ENCODE data around the gene SPEM2. TPM values are rescaled to one million over a fixed set of nuclear protein-coding genes. Genes with fewer than 3 reads are reported as not detected.

Gene SPEM2
- total RNA-seq, 1 experiment from 2014 or later = 0.24 TPM

DNA sequence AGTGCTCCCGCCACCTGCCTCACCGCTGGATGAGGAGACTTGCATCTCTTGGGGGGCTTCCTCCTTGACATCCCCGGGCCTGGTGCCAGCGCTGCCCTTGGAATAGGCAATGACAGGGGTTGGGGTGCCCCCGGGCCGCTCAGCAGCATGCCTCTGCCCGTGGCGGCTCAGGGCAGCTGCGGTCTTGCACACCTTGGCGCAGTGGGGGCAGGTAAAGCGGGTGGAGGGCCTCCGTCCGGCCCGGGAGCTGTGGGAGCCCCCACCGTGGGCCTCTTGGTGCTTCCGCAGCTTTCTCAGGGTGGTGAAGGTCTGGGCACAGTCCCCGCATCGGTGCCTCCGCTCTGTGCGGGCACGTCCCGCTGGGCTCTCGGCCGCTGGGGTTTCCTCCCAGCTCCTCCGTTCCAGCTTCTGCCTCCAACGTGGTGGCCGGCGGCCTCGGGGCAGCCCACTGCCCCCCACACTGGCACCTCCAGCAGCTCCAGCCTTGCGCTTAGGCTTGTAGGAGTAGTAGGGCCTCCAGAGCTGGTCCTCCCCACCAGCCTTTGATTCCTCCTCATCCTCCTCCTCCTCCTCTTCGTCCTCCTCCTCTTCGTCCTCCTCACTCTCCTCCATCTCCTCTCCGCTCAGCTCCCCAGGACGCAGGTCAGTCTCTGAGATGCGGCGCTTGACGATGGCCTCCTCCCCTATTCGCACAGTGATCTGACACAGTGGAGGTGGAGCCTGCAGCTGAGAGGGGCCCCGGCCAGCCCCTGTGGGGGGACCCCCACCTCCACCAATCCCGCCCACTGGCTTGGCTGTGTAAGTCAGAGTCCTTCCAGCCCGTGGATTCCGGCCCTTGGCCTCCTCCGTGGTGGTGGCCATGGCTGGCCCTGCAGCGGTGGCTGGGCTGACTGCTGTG lies 37.3 kb downstream of the SPEM2 start:
- peaks cover 12% of the 10 kb centered on the region for H3K36me3 ChIP-seq (ENCODE audit: insufficient read depth, low read length, poor library complexity, severe bottlenecking)
- no peaks in the 10 kb centered on the region for H3K27me3 ChIP-seq (replicated peaks; ENCODE audit: insufficient read depth, low read depth, low read length, poor library complexity)
- no peak overlapping the region for H3K4me3 ChIP-seq (ENCODE audit: low read depth, low read length, poor library complexity, severe bottlenecking)
- no peaks in the 10 kb centered on the region for H3K4me1 ChIP-seq (ENCODE audit: insufficient read depth, low read length, poor library complexity, severe bottlenecking)
- ChIA-PET CTCF (no interaction called here), POLR2A (ENCODE audit: low non-redundant PET) (no interaction called here)
- intact Hi-C loops (cut with micrococcal nuclease; ENCODE audit: unreplicated experiment) = no loop called here
- no TSS peak for BruUV-seq (replicated peaks)
- H3K27ac ChIP-seq (ENCODE audit: low read depth, low read length, poor library complexity, severe bottlenecking) = no peak overlapping the region
- no peak for TF ChIP-seq EZH2 (IDR thresholded peaks at IDR 0.05; ENCODE audit: borderline replicate concordance, low read depth, low read length, poor library complexity, severe bottlenecking)
- TF ChIP-seq, protein P1, sequence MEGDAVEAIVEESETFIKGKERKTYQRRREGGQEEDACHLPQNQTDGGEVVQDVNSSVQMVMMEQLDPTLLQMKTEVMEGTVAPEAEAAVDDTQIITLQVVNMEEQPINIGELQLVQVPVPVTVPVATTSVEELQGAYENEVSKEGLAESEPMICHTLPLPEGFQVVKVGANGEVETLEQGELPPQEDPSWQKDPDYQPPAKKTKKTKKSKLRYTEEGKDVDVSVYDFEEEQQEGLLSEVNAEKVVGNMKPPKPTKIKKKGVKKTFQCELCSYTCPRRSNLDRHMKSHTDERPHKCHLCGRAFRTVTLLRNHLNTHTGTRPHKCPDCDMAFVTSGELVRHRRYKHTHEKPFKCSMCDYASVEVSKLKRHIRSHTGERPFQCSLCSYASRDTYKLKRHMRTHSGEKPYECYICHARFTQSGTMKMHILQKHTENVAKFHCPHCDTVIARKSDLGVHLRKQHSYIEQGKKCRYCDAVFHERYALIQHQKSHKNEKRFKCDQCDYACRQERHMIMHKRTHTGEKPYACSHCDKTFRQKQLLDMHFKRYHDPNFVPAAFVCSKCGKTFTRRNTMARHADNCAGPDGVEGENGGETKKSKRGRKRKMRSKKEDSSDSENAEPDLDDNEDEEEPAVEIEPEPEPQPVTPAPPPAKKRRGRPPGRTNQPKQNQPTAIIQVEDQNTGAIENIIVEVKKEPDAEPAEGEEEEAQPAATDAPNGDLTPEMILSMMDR (conservative IDR thresholded peaks at IDR 0.05; ENCODE audit: low read depth, low read length) = no peak
- DNase-seq (ENCODE audit: low spot score) = no peak
- H3K9me3 ChIP-seq (ENCODE audit: low read depth, low read length, poor library complexity, severe bottlenecking) = no peaks in the 10 kb centered on the region

DNA sequence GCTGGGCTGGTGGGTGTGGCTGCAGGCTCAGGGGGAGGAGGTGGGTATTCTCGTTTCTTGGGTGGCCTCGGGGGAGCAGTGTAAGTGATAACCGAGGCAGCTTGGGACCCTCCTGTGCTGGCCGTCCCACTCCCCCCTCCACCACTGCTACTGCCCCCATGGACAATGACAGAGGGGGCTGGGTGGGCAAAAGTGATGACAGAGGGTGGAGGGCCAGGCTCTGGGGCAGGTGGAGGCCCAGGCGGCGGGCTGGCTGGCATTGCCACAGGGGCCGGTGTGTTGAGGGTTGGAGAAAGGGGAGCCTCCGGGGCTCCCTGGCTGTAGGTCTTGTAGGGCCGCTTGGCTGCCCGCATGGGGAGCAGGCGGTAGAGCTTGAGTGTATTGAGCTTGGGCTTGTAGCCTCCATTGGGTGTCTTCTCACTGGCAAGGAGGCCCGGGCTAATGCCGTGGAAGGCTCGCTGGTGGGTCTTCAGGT lies 38.0 kb downstream of the SPEM2 start:
- BruUV-seq (replicated peaks) = no TSS peak
- ChIA-PET CTCF (no interaction called here), POLR2A (ENCODE audit: low non-redundant PET) (no interaction called here)
- Histone ChIP-seq H3K27ac (ENCODE audit: low read depth, low read length, poor library complexity, severe bottlenecking) (no peak overlapping the region), H3K4me3 (ENCODE audit: low read depth, low read length, poor library complexity, severe bottlenecking) (no peak overlapping the region), H3K4me1 (ENCODE audit: insufficient read depth, low read length, poor library complexity, severe bottlenecking) (no peaks in the 10 kb centered on the region), H3K9me3 (ENCODE audit: low read depth, low read length, poor library complexity, severe bottlenecking) (no peaks in the 10 kb centered on the region), H3K27me3 (replicated peaks; ENCODE audit: insufficient read depth, low read depth, low read length, poor library complexity) (no peaks in the 10 kb centered on the region), H3K36me3 (ENCODE audit: insufficient read depth, low read length, poor library complexity, severe bottlenecking) (peaks cover 12% of the 10 kb centered on the region)
- intact Hi-C loops (cut with micrococcal nuclease; ENCODE audit: unreplicated experiment) = no loop called here
- DNase-seq (ENCODE audit: low spot score) = no peak
- no peak for TF ChIP-seq EZH2 (IDR thresholded peaks at IDR 0.05; ENCODE audit: borderline replicate concordance, low read depth, low read length, poor library complexity, severe bottlenecking)
- TF ChIP-seq, protein P1 (conservative IDR thresholded peaks at IDR 0.05; ENCODE audit: low read depth, low read length) = no peak

DNA sequence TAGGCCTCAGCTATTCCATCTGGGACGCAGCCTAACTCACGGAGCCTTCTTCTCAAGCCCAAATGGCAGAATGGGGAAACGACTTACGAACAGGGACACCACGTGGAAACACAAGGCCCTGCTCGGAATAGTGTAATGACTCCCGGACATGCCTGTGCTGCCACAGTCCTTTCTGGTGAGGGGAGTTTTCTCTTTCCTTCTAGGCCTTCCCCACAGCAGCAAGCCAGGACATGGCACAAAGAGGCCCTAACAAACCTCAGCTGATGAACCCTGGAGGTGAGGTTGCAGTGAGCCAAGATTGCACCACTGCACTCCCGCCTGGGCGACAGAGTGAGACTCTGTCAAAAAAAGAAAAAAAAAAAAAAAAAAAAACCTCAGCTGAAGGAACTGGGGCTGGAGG lies 38.7 kb downstream of the SPEM2 start:
- POLR2A ChIA-PET (ENCODE audit: low non-redundant PET) = interaction anchor here (0.6 to 0.7 kb wide), 3 partner anchors 9 to 26 kb away, joined by 5 to 10 read pairs (median 9); partner anchors contain the start of gene ZBTB4

More for the DNA sequence above, 38.7 kb downstream of the SPEM2 start:
- CTCF ChIA-PET = no interaction called here
- Histone ChIP-seq H3K27me3 (replicated peaks; ENCODE audit: insufficient read depth, low read depth, low read length, poor library complexity) (no peaks in the 10 kb centered on the region), H3K4me3 (ENCODE audit: low read depth, low read length, poor library complexity, severe bottlenecking) (no peak overlapping the region), H3K36me3 (ENCODE audit: insufficient read depth, low read length, poor library complexity, severe bottlenecking) (peaks cover 12% of the 10 kb centered on the region), H3K4me1 (ENCODE audit: insufficient read depth, low read length, poor library complexity, severe bottlenecking) (no peaks in the 10 kb centered on the region), H3K9me3 (ENCODE audit: low read depth, low read length, poor library complexity, severe bottlenecking) (no peaks in the 10 kb centered on the region), H3K27ac (ENCODE audit: low read depth, low read length, poor library complexity, severe bottlenecking) (no peak overlapping the region)
- DNase-seq (ENCODE audit: low spot score) = no peak
- TF ChIP-seq, protein P1 (conservative IDR thresholded peaks at IDR 0.05; ENCODE audit: low read depth, low read length) = no peak
- TF ChIP-seq EZH2 (IDR thresholded peaks at IDR 0.05; ENCODE audit: borderline replicate concordance, low read depth, low read length, poor library complexity, severe bottlenecking) = no peak
- intact Hi-C loops (cut with micrococcal nuclease; ENCODE audit: unreplicated experiment) = no loop called here
- no TSS peak for BruUV-seq (replicated peaks)
